GM21528 (cell line): ENCODE measurements around the gene TRMT2A.
"Not testable (repeated sequence)": the region's sequence is repeated elsewhere in the genome, so short reads cannot be mapped to it uniquely, and the experiment has no call there.

Source experiments
- ATAC-seq: cut with Tn5 transposase; IDR thresholded peaks from one replicate; pipeline ENCODE4 v1.9.1; 2021; ENCODE audit warnings: mild to moderate bottlenecking, moderate library complexity; ENCODE audit not compliant: unreplicated experiment, low FRiP score

Gene TRMT2A, protein sequence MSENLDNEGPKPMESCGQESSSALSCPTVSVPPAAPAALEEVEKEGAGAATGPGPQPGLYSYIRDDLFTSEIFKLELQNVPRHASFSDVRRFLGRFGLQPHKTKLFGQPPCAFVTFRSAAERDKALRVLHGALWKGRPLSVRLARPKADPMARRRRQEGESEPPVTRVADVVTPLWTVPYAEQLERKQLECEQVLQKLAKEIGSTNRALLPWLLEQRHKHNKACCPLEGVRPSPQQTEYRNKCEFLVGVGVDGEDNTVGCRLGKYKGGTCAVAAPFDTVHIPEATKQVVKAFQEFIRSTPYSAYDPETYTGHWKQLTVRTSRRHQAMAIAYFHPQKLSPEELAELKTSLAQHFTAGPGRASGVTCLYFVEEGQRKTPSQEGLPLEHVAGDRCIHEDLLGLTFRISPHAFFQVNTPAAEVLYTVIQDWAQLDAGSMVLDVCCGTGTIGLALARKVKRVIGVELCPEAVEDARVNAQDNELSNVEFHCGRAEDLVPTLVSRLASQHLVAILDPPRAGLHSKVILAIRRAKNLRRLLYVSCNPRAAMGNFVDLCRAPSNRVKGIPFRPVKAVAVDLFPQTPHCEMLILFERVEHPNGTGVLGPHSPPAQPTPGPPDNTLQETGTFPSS

GRCh38 chr22:20116951-20117632 is at the start of gene TRMT2A:
Gene TRMT2A, minus strand, starts transcription at chr22:20117226. Its CDS starts 320 bp downstream, at chr22:20116906.
- ATAC-seq, result peak; percentile 69

DNA sequence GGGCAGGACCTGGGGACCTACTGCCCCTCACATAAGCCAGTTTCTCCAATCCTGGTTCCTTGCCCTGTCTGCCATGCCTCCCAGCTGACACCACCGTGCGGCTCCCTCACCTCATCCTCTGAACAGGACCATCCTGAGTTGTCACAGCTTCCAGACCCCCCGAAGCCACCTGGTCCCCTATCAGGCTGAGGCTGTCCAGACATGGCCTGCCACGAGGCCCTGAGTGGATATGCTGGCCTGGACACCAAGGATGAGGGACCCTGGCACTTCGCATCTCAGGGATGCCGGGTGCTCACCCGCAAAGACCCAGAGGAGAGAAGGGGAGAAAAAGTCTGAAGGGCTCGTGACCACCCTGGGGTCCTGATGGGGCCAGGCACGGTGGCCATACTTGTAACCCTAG is 49.7 kb upstream of the TRMT2A start:
- ATAC-seq, result no peak

- ATAC-seq, result no peak
Measured at GRCh38 chr22:20165913-20166312, 48.9 kb upstream of the TRMT2A start.

DNA sequence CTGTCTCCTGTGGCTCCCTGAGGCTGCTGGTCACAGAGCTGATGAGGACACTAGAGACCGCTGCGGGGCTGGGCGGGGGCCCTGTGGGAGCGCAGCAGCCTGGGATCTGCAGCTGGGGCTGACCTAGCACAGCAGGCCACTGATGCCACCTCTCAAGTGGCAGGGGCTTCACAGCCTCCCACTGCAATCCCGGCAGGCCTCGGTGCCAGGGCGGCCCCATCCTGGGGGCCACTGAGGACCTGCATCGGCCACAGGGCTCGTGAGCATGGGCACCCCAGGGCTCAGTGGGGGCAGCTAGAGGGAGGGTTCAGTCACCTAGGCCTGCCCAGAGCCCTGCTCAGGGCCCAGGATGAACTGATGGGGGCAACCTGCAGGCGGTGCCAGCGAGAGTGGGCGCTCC is 48.4 kb upstream of the TRMT2A start:
- no peak for ATAC-seq

- ATAC-seq, result no peak
Measured at GRCh38 chr22:20164863-20165262, 47.8 kb upstream of the TRMT2A start.

DNA sequence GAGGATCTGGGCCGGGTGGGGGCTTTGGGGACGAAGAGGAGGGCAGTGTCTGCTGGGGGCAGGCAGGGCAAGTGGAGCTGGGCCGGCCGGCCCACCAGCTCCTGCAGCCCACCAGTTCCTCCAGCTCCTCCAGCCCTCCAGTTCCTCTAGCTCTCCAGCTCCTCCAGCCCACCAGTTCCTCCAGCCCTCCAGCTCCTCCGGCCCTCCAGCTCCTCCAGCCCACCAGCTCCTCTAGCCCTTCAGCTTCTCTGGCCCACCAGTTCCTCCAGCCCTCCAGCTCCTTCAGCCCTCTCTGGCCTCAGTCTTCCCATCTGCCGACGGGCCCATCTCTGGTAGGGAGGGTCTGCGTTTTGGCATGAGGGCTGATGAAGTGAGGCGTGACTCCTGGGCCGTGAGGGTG is 43.0 kb upstream of the TRMT2A start:
- ATAC-seq, result no peak

DNA sequence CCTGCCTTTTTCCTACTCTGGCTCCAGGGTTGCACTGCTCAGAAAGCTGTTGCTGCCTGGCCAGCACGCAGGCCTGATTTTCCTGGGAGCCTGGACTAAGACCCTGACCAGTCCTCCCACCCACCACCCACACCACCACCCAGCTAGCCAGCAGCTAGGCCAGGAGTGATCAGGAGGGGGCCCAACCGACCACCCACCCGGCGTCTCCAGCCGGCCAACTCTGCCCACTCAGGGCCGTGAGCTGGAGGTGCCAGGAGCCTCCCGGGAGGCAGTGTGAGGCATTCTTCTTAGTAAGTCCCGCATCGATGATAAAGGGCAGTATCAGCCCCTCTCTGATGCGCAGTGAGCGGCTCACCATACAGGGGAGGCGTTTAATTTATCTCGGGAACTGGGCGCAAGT is 42.5 kb upstream of the TRMT2A start:
- ATAC-seq, result not testable (repeated sequence)

DNA sequence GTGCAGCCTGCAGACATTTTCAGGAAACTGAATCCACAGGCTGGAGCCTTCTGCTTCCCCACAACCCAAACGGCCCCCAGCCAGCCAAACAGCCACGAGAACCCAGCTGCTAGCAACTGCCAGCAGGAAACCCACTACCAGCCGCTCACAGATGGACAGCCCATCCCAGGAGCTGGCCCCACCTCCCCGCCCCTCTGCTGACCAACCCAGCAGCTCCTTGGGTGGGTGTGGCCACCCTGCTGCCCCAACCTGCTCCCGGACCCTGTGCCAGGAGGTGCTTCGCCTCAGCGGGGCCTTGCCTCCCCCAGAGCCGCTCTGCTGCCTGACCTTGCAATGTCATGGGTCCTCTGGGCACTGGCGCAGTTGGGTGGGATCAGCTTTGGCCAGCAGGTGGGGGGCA is 42.0 kb upstream of the TRMT2A start:
- no peak for ATAC-seq

DNA sequence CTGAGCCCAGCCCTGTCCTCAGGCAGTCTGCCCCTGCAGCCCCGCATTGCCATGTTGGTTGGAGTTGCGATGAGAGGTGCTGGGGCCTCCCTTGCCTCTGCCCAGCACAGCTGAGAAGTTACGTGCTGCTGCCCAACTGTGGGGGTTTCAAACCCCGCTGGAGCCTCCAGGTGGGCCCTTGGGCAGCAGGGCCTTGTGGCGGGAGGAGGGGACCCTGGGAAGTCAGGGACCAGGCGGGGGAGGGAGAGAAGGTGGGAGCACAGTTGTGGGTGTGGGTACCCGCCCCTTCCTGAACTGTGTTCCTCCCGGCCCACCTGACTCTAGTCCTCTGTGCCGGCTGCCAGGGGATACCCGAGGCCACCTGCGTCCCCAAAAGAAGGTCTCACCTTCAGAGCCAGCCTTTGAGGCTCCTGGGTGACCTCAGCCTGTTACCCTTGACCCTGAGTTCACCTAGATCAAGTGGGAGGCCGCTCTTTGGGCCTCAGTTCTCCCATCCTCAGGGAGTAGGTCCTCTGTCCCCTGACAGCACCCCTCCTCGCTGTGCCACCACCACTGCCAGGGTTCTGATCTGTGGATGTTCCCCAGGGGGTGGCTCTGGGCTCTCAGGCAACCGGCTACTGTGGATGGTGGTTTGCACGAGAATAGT is 41.5 kb upstream of the TRMT2A start:
- no peak for ATAC-seq

GRCh38 chr22:20157430-20158183 is 40.6 kb upstream of the TRMT2A start:
- ATAC-seq, result no peak

DNA sequence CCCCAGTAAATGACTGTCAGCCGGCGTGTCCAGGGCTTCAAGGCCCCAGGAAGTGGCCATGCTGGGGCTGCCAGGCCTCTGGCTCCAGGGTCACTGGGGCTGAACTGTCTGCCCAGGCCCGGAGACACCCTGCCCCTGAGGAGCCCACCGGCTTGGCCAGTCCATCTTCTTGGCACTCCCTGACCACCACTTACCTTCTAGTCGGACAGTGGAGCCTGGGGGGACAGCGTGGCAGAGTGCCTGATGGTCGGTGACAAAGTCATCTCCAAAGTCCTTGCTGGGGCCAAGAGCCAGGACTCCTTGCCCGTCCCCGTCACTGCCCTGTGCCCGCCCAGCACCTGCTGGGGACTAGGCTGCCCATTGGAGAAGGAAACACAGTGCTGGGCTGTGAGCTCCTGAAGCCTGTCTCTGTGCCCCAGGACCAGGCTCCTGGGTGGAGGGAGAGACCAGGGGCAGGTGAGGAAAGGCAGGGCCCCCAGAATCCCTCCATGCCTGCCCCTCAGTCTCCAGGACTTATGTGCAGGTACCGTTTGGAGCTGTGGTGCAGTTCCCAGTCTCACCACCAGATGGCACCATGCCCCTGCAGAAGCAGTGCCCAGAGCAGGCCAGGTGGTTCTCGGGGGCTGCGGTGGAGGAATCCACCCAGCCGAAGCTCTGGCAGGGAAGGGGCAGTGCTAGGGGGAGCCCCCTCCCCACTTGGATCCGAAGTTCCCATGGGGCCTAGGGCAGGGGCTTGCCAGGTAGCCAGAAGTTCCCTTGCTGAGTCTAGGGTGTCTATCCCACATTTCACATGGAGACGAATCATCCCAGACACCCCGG is 39.8 kb upstream of the TRMT2A start:
- ATAC-seq, result no peak

DNA sequence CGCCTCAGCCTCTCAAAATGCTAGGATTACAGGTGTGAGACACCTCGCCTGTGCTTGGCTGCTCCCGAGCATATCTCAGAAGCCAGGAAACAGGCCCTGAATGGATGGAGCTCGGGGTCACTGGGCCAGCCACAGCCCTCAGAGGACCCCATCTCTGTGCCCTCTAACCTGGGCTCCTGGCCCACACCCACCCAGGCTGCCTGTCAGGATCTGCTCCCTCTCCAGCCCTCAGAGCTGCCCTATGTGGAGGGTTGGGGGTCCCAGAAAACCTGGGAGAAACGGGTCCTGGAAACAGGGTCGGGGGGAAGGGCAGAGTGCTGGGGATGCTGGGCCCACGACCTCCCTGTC is 39.0 kb upstream of the TRMT2A start:
- ATAC-seq, result no peak

DNA sequence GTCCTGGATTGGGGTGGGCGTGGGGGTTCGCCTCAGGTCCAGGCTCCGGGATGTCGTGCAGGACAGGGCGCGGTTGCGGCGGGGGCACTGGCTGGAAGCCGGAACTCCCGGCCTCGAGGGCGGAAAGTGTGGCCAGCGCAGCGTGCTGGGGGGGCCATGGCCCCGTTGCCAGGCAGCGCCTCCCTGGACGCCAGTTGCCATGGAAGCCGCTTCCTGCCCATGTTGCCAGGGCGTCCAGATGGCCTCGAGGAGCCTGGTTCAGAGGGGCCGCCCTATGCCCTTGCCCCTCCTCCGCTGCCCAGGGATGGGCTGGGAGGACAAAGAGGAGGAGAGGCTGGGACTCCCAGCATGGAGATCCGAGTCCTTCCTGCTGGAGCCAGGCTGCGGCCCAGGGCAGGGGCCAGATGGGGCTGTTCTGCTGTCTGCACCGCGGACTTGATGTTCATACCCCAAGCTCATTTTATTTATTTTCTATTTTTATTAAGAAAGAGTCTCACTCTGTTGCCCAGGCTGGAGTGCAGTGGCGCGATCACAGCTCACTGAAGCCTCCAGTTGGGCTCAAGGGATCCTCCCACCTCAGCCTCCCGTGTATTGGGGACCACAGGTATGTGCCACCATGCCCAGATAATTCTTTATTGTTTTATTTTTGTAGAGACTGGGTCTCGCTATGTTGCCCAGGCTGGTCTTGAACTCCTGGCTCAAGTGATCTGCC is 38.5 kb upstream of the TRMT2A start:
- ATAC-seq, result no peak

- no peak for ATAC-seq
Measured at GRCh38 chr22:20154602-20155187, 37.7 kb upstream of the TRMT2A start.

GRCh38 chr22:20153945-20154344 is 36.9 kb upstream of the TRMT2A start:
- ATAC-seq, result no peak

DNA sequence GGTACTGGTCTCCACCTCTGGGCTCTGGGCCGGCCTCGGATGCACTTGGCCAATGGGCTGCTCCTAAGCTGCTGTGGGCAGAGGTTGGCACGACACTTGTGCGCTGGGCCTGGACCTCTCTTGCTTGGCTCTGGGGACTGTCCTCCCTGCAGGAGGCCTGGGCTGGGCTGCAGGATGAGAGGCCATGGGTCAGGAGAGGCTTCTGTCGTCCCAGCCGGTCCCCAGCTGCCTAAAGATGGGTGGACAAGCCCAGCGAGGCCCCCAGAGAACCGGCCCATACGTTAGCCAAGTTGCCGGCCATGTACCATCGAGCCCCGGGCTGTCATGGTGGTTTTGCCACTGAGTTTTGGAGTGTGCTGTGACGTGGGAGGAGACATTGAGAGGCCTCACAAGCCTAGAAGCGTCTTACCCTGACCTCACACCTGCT is 35.5 kb upstream of the TRMT2A start:
- ATAC-seq, result no peak

DNA sequence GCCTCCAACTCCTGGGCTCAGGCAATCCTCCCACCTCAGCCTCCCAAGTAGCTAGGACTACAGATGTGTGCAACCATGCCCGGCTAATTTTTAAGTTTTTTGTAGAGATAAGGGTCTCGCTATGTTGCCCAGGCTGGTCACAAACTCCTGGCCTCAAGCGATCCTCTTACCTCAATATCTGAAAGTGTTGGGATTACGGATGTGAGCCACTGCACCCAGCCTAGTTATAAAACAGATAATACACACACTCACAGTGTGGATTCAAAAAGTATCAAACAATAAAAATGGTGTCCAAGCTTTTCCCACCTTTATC is 34.2 kb upstream of the TRMT2A start:
- ATAC-seq, result no peak

- ATAC-seq, result no peak
Measured at GRCh38 chr22:20150381-20151275, 33.6 kb upstream of the TRMT2A start, which contains the start of gene CCDC188. Gene CCDC188, minus strand, starts transcription at chr22:20151055. Its CDS starts 69 bp downstream, at chr22:20150986.
